Nephron progenitor cell (in vitro differentiated cells): ENCODE measurements around the gene POLD4.

Experiments used
- DNase-seq: peaks from one replicate; pipeline ENCODE4 v3.0.0; 2021
- H3K27ac Mint-ChIP-seq: 2 replicates; pipeline ENCODE4 v1.8.0; 2021; ENCODE audit warnings: mild to moderate bottlenecking, moderate library complexity, mixed read lengths
- H3K27me3 Mint-ChIP-seq: 2 replicates; pipeline ENCODE4 v1.8.0; 2021; ENCODE audit warnings: mild to moderate bottlenecking, low read depth, mixed read lengths; ENCODE audit not compliant: poor library complexity
- H3K36me3 Mint-ChIP-seq: 2 replicates; pipeline ENCODE4 v1.8.0; 2021; ENCODE audit warnings: low read depth, mixed read lengths
- H3K4me1 Mint-ChIP-seq: 2 replicates; pipeline ENCODE4 v1.8.0; 2021; ENCODE audit warnings: mixed read lengths
- H3K4me3 Mint-ChIP-seq: 2 replicates; pipeline ENCODE4 v1.8.0; 2021; ENCODE audit warnings: mild to moderate bottlenecking, moderate library complexity, mixed read lengths
- H3K9me3 Mint-ChIP-seq: 2 replicates; pipeline ENCODE4 v1.8.0; 2021; ENCODE audit warnings: mild to moderate bottlenecking, moderate library complexity, mixed read lengths
- TF ChIP-seq, protein P1 (sequence below): fragments of 200-600 bp; sonication (generic); IDR thresholded peaks from 2 replicates; pipeline ENCODE4 v1.5.0; 2021; ENCODE audit warnings: antibody characterized with exemption

POLD4 gene

GRCh38 chr11:67382276-67383136, 29.2 kb upstream of the POLD4 start:
- H3K27ac Mint-ChIP-seq, result no peak overlapping the region
- peak; percentile 84 for DNase-seq
- H3K4me1 Mint-ChIP-seq, result peaks cover 33% of the 10 kb centered on the region
- peaks cover 29% of the 10 kb centered on the region for H3K27me3 Mint-ChIP-seq
- no peak overlapping the region for H3K4me3 Mint-ChIP-seq
- no peaks in the 10 kb centered on the region for H3K9me3 Mint-ChIP-seq
- no peaks in the 10 kb centered on the region for H3K36me3 Mint-ChIP-seq
- TF ChIP-seq, protein P1, sequence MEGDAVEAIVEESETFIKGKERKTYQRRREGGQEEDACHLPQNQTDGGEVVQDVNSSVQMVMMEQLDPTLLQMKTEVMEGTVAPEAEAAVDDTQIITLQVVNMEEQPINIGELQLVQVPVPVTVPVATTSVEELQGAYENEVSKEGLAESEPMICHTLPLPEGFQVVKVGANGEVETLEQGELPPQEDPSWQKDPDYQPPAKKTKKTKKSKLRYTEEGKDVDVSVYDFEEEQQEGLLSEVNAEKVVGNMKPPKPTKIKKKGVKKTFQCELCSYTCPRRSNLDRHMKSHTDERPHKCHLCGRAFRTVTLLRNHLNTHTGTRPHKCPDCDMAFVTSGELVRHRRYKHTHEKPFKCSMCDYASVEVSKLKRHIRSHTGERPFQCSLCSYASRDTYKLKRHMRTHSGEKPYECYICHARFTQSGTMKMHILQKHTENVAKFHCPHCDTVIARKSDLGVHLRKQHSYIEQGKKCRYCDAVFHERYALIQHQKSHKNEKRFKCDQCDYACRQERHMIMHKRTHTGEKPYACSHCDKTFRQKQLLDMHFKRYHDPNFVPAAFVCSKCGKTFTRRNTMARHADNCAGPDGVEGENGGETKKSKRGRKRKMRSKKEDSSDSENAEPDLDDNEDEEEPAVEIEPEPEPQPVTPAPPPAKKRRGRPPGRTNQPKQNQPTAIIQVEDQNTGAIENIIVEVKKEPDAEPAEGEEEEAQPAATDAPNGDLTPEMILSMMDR, result peak; percentile 98

- H3K27me3 Mint-ChIP-seq, result peaks cover 29% of the 10 kb centered on the region
- H3K4me3 Mint-ChIP-seq, result no peak overlapping the region
- TF ChIP-seq, protein P1, result no peak
- no peak overlapping the region for H3K27ac Mint-ChIP-seq
- H3K9me3 Mint-ChIP-seq, result no peaks in the 10 kb centered on the region
- H3K4me1 Mint-ChIP-seq, result peaks cover 34% of the 10 kb centered on the region
- no peak for DNase-seq
- H3K36me3 Mint-ChIP-seq, result no peaks in the 10 kb centered on the region
These were observed 28.1 kb upstream of the POLD4 start for GRCh38 chr11:67381244-67381972.

DNA sequence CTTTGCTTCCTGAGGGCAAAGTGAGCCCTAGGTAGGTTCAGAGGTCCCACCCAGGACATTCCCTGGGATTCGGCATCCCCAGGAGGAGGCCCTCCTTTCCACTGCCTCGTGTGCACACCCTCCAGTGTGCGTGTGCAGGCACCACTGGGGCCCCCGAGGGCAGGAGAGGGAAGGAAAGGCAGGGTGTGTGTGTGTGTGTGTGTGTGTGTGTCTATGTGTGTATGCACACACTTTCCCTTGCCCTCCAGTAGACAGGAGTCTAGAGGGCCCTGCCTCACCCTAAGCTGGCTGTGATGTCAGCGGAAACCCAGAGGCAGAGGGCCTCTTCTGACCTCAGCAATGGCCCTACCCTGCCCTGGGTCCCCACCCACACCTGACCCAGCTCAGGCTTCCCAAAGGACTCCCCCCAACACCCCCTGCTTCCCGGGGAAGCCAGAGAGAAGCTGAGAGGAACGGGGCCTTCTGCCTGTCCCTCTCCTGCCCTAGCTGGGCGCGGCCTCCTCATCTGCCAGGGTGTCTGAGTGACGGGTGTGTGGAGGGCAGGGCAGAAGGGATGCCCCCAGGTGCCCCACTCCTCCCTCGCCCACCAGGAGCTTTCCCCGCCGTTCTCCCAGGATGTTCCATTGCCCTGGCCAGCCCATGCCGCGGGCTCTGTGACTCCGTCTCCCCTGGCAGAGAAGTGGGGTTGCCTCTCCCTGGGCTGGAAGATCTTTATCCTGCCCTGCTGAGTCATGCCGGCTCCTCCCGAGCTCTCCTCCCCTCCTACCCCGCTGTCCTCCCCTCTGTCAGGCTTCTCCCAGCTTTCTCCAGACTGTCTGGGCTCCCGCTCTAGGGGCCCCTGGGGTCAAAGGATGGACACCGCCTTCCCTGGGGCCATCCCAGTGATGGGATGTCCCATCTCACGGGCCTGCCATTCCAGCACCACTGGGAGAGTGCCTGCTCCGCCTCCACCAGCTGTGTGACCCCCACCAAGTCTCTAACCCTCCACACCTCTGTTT, 26.0 kb upstream of the POLD4 start:
- H3K36me3 Mint-ChIP-seq, result no peaks in the 10 kb centered on the region
- no peak overlapping the region for H3K27ac Mint-ChIP-seq
- TF ChIP-seq, protein P1, result no peak
- H3K4me1 Mint-ChIP-seq, result peaks cover 54% of the 10 kb centered on the region
- no peaks in the 10 kb centered on the region for H3K9me3 Mint-ChIP-seq
- no peak overlapping the region for H3K4me3 Mint-ChIP-seq
- DNase-seq, result no peak
- H3K27me3 Mint-ChIP-seq, result peaks cover 11% of the 10 kb centered on the region

DNA sequence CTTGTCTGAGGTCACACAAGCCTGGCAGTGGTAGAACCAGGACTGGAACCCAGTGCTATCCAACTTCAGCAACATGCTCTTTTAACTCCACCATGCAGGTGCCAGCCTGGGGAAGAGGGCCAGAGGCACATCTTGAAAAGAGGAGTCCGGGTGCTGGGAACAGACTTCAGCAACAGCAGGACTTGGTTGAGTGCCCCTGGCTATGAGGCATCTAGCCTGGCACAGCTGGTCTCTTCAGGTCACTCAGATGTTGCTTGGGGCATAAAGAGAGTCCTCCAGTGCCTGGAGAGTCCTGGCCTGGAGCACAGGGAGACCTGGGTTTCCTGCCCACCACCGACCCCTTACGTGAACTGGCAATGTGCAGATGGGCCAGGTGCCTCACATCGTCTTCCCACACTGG, 25.2 kb upstream of the POLD4 start:
- TF ChIP-seq, protein P1, result no peak
- Mint-ChIP-seq H3K36me3 (no peaks in the 10 kb centered on the region), H3K9me3 (no peaks in the 10 kb centered on the region), H3K27me3 (peaks cover 9% of the 10 kb centered on the region), H3K4me1 (peaks cover 61% of the 10 kb centered on the region), H3K27ac (no peak overlapping the region), H3K4me3 (peak overlapping the region; percentile 50)
- DNase-seq, result no peak

- peak overlapping the region; percentile 63 for H3K4me3 Mint-ChIP-seq
- peaks cover 6% of the 10 kb centered on the region for H3K27me3 Mint-ChIP-seq
- TF ChIP-seq, protein P1, result no peak
- DNase-seq, result no peak
- H3K4me1 Mint-ChIP-seq, result peaks cover 56% of the 10 kb centered on the region
- no peaks in the 10 kb centered on the region for H3K9me3 Mint-ChIP-seq
- no peaks in the 10 kb centered on the region for H3K36me3 Mint-ChIP-seq
- no peak overlapping the region for H3K27ac Mint-ChIP-seq
These were observed 23.8 kb upstream of the POLD4 start for GRCh38 chr11:67376873-67377808.
